Brain microvascular endothelial cell (primary cell): ENCODE results near the gene LILRA6.
A peak's percentile ranks its signal among the peaks of the same experiment; 100 is the strongest.
"Not testable (repeated sequence)": the region's sequence is repeated elsewhere in the genome, so short reads cannot be mapped to it uniquely, and the experiment has no call there.

Experiments used
- DNase-seq: peaks from one replicate; pipeline ENCODE4 v3.0.0-alpha.2; 2020
- H3K27ac ChIP-seq: fragments of 250-450 bp; sonication (Bioruptor Pico); 2 replicates; pipeline ENCODE4 v1.5.1; 2020; ENCODE audit warnings: mild to moderate bottlenecking, moderate library complexity
- H3K27me3 ChIP-seq: fragments of 250-450 bp; sonication (Bioruptor Pico); replicated peaks from 2 replicates; pipeline ENCODE4 v1.5.1; 2020; ENCODE audit warnings: mild to moderate bottlenecking
- H3K36me3 ChIP-seq: fragments of 250-450 bp; sonication (Bioruptor Pico); replicated peaks from 2 replicates; pipeline ENCODE4 v1.5.1; 2020; ENCODE audit warnings: mild to moderate bottlenecking
- H3K4me3 ChIP-seq: 2 replicates; pipeline ENCODE4 v1.5.1; 2011; ENCODE audit warnings: low read depth, mild to moderate bottlenecking, control low read depth, low read length, moderate library complexity
- in situ Hi-C: cut with HindIII; loops from 2 replicates; pipeline ENCODE4 v1.10.0; 2017; ENCODE audit warnings: low sequenced_read_pairs, low pct_ligation_motif_present
- TF ChIP-seq, protein P1 (sequence below): IDR thresholded peaks from 2 replicates; pipeline ENCODE4 v1.5.1; 2011; ENCODE audit warnings: low read depth, mild to moderate bottlenecking, moderate library complexity, low read length, control low read depth, inconsistent platforms; ENCODE audit errors: missing control alignments

LILRA6 gene

GRCh38 chr19:54233941-54234340 is 8.6 kb downstream of the LILRA6 start:
- Histone ChIP-seq H3K4me3 (no peak overlapping the region), H3K27ac (no peak overlapping the region), H3K36me3 (no peaks in the 10 kb centered on the region), H3K27me3 (no peaks in the 10 kb centered on the region)
- TF ChIP-seq, protein P1, sequence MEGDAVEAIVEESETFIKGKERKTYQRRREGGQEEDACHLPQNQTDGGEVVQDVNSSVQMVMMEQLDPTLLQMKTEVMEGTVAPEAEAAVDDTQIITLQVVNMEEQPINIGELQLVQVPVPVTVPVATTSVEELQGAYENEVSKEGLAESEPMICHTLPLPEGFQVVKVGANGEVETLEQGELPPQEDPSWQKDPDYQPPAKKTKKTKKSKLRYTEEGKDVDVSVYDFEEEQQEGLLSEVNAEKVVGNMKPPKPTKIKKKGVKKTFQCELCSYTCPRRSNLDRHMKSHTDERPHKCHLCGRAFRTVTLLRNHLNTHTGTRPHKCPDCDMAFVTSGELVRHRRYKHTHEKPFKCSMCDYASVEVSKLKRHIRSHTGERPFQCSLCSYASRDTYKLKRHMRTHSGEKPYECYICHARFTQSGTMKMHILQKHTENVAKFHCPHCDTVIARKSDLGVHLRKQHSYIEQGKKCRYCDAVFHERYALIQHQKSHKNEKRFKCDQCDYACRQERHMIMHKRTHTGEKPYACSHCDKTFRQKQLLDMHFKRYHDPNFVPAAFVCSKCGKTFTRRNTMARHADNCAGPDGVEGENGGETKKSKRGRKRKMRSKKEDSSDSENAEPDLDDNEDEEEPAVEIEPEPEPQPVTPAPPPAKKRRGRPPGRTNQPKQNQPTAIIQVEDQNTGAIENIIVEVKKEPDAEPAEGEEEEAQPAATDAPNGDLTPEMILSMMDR: no peak
- in situ Hi-C loops: no loop called here
- no peak for DNase-seq

DNA sequence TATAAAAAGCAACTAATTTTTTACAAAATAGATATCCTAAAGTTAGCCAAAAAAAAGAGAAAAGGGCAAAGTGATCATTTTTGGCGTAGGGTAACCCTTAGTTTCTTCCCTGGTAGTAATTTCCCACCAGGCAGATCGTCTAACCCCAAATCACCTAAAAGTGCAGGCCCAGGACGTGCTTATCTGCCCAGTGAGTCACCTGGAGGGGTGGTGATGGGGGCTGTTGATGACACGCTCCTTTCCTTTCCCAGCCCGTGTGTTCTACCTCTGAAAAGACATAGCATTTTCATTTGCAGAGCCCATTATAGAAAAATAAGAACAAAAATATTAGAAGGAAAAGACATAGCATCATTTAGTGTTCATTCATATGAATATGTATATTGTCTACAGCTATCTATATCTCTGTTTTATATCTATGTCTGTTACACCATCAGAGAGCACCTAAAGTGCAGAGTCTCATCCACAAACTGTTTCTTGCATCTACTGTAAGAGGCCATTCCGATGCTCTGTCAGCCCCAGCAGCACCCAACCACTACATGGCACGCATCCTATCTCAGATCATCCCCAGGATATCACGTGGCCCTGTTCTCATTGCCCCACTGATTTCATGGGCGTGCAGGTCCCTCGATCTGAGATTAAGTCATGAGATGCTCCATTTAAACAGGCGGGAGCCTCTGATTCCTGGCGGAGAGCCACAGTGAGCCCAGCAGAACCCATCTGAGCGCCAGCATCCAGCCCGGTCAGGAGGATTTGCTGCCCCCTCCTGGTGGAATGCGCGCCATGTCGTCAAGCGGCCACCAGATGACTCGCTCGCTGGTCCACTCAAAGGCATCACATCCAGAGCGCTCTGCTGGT is 11.3 kb downstream of the LILRA6 start:
- in situ Hi-C loops: no loop called here
- H3K27me3 ChIP-seq: no peaks in the 10 kb centered on the region
- H3K4me3 ChIP-seq: no peak overlapping the region
- peak; percentile 69 for DNase-seq
- TF ChIP-seq, protein P1: peak; percentile 95
- no peak overlapping the region for H3K27ac ChIP-seq
- H3K36me3 ChIP-seq: no peaks in the 10 kb centered on the region

- in situ Hi-C loops: no loop called here
- no peak overlapping the region for H3K4me3 ChIP-seq
- TF ChIP-seq, protein P1: no peak
- H3K27ac ChIP-seq: no peak overlapping the region
- DNase-seq: no peak
- no peaks in the 10 kb centered on the region for H3K27me3 ChIP-seq
- H3K36me3 ChIP-seq: no peaks in the 10 kb centered on the region
Measured at GRCh38 chr19:54230031-54230430, 12.6 kb downstream of the LILRA6 start.

- Histone ChIP-seq H3K27me3 (no peaks in the 10 kb centered on the region), H3K36me3 (no peaks in the 10 kb centered on the region), H3K27ac (no peak overlapping the region), H3K4me3 (no peak overlapping the region)
- in situ Hi-C loops: no loop called here
- DNase-seq: no peak
- TF ChIP-seq, protein P1: no peak
Measured at GRCh38 chr19:54229146-54229545, 13.4 kb downstream of the LILRA6 start.

DNA sequence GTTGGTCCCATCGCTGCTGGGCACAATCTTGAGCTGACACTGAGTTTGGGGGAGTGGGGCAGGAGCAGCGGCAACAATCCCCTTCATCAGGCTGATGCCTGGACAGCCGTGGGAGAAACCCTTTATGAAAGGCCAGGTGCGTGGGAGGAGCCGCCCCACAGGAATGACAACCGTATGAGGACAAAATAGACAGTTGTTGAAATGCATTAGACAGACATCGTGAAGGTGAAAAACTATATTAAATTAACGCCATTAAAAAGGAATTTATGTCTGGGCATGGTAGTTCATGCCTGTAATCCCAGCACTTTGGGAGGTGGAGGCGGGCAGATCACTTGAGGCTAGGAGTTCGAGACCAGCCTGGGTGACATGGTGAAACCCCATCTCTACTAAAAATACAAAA is 18.0 kb downstream of the LILRA6 start:
- H3K27ac ChIP-seq, H3K27me3 ChIP-seq, DNase-seq, H3K4me3 ChIP-seq, H3K36me3 ChIP-seq, in situ Hi-C loops: not testable (repeated sequence)

GRCh38 chr19:54223937-54224281 is 18.7 kb downstream of the LILRA6 start:
- H3K27ac ChIP-seq, in situ Hi-C loops, H3K36me3 ChIP-seq, H3K27me3 ChIP-seq, H3K4me3 ChIP-seq, DNase-seq: not testable (repeated sequence)

- in situ Hi-C loops, H3K36me3 ChIP-seq, H3K4me3 ChIP-seq, H3K27me3 ChIP-seq, H3K27ac ChIP-seq, DNase-seq: not testable (repeated sequence)
Measured at GRCh38 chr19:54223277-54223936, 19.2 kb downstream of the LILRA6 start.

DNA sequence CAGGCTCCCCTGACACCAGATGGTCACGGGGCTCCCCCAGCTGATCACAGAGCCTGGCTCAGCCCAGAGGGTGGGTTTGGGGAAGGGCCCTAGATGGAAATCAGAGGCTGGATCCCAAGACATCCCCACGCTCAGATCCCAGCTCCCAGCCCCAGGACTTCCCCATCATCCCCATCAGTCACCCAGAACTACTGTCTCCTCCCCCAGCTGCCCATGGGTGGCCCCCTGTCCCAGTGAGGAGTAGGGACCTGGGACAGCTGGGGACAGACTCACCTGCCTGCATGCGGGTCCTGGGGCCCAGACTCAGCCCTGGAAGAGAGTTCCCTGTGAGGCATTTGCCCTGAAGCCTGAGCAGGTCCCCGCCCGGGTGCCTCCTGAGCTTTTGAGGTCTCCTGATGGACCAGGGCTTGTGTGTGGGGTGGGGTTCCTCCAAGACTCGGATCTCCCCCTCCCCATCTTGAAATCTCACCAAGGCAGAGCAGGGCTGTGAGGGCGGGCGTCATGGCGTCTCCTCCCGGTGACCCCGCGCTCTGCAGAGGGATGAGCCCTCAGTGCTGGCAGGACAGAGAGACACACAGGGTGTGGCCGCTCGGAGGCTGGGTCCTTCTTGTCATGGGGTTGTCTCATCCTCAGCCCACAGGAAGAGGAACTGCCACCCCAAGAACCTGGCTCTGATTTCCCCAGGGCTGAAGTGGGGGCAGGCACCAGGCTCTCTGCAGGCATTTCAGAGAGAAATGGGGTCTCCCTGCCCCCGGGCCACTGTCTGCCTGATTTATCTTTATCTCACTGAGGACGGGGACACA is 19.9 kb downstream of the LILRA6 start, which contains the start of gene LILRB3:
Gene LILRB3, minus strand, starts transcription at position 534 of the 803 bp plus-strand sequence. Its CDS starts 31 bp downstream, at position 503.
- in situ Hi-C loops, DNase-seq, H3K4me3 ChIP-seq, H3K27ac ChIP-seq, H3K27me3 ChIP-seq, H3K36me3 ChIP-seq: not testable (repeated sequence)

- H3K36me3 ChIP-seq, H3K27ac ChIP-seq, DNase-seq, H3K4me3 ChIP-seq, in situ Hi-C loops, H3K27me3 ChIP-seq: not testable (repeated sequence)
Measured at GRCh38 chr19:54221947-54222346, 20.6 kb downstream of the LILRA6 start.

- H3K27me3 ChIP-seq, H3K4me3 ChIP-seq, DNase-seq, H3K36me3 ChIP-seq, H3K27ac ChIP-seq, in situ Hi-C loops: not testable (repeated sequence)
Measured at GRCh38 chr19:54219702-54220101, 22.9 kb downstream of the LILRA6 start.
